ENCODE results near the gene DRGX. TPM values are rescaled to one million over a fixed set of nuclear protein-coding genes. Genes with fewer than 3 reads are reported as not detected.

DRGX gene
- total and polyA plus RNA-seq, 2 experiments from 2014 or later: not detected

GRCh38 chr10:49433069-49433468 lies 37.2 kb upstream of the DRGX start:
- no peak for TF ChIP-seq CTCF (IDR thresholded peaks at IDR 0.05; ENCODE audit: low read depth, low read length)
- H3K4me1 ChIP-seq (ENCODE audit: low read depth): no peaks in the 10 kb centered on the region
- DNase-seq (ENCODE audit: low read depth in 1 of 2, low spot score in 1 of 2): no peak
- H3K27ac ChIP-seq: no peak overlapping the region
- H3K27me3 ChIP-seq: no peaks in the 10 kb centered on the region
- no peaks in the 10 kb centered on the region for H3K36me3 ChIP-seq
- no peak overlapping the region for H3K4me3 ChIP-seq
- no peaks in the 10 kb centered on the region for H3K9me3 ChIP-seq (ENCODE audit: low read depth)

GRCh38 chr10:49431426-49431825 lies 35.5 kb upstream of the DRGX start:
- TF ChIP-seq CTCF (IDR thresholded peaks at IDR 0.05; ENCODE audit: low read depth, low read length): no peak
- no peak overlapping the region for H3K4me3 ChIP-seq
- H3K27ac ChIP-seq: no peak overlapping the region
- no peaks in the 10 kb centered on the region for H3K4me1 ChIP-seq (ENCODE audit: low read depth)
- no peaks in the 10 kb centered on the region for H3K9me3 ChIP-seq (ENCODE audit: low read depth)
- no peaks in the 10 kb centered on the region for H3K27me3 ChIP-seq
- H3K36me3 ChIP-seq: no peaks in the 10 kb centered on the region
- no peak for DNase-seq (ENCODE audit: low read depth in 1 of 2, low spot score in 1 of 2)

GRCh38 chr10:49429458-49429857 lies 33.6 kb upstream of the DRGX start:
- H3K9me3 ChIP-seq (ENCODE audit: low read depth): no peaks in the 10 kb centered on the region
- DNase-seq (ENCODE audit: low read depth in 1 of 2, low spot score in 1 of 2): no peak
- no peak for TF ChIP-seq CTCF (IDR thresholded peaks at IDR 0.05; ENCODE audit: low read depth, low read length)
- H3K27me3 ChIP-seq: no peaks in the 10 kb centered on the region
- no peak overlapping the region for H3K4me3 ChIP-seq
- no peaks in the 10 kb centered on the region for H3K36me3 ChIP-seq
- H3K27ac ChIP-seq: no peak overlapping the region
- no peaks in the 10 kb centered on the region for H3K4me1 ChIP-seq (ENCODE audit: low read depth)

- no peak for TF ChIP-seq CTCF (IDR thresholded peaks at IDR 0.05; ENCODE audit: low read depth, low read length)
- DNase-seq (ENCODE audit: low read depth in 1 of 2, low spot score in 1 of 2): peak in 1 of 2 donors; percentile 4
- Histone ChIP-seq H3K4me3 (no peak overlapping the region), H3K4me1 (ENCODE audit: low read depth) (no peaks in the 10 kb centered on the region), H3K9me3 (ENCODE audit: low read depth) (no peaks in the 10 kb centered on the region), H3K27me3 (no peaks in the 10 kb centered on the region), H3K27ac (no peak overlapping the region), H3K36me3 (no peaks in the 10 kb centered on the region)
Measured at GRCh38 chr10:49426490-49427360, 30.8 kb upstream of the DRGX start.

- Histone ChIP-seq H3K9me3 (ENCODE audit: low read depth) (no peaks in the 10 kb centered on the region), H3K27ac (no peak overlapping the region), H3K27me3 (peaks cover 3% of the 10 kb centered on the region), H3K4me3 (no peak overlapping the region), H3K36me3 (no peaks in the 10 kb centered on the region), H3K4me1 (ENCODE audit: low read depth) (no peaks in the 10 kb centered on the region)
- no peak for TF ChIP-seq CTCF (IDR thresholded peaks at IDR 0.05; ENCODE audit: low read depth, low read length)
- no peak for DNase-seq (ENCODE audit: low read depth in 1 of 2, low spot score in 1 of 2)
Measured at GRCh38 chr10:49419005-49419404, 23.1 kb upstream of the DRGX start.

All from cardiac muscle cell (in vitro differentiated cells and primary cell).